ENCODE results near the gene IFNB1. TPM values are rescaled to one million over a fixed set of nuclear protein-coding genes. Genes with fewer than 3 reads are reported as not detected.

The IFNB1 gene
- total RNA-seq, 6 experiments from 2014 or later = not detected

GRCh38 chr9:21097817-21098216, 20.1 kb upstream of the IFNB1 start:
- TF ChIP-seq POLR2A (IDR thresholded peaks at IDR 0.05) = no peak
- TF ChIP-seq, protein P1, sequence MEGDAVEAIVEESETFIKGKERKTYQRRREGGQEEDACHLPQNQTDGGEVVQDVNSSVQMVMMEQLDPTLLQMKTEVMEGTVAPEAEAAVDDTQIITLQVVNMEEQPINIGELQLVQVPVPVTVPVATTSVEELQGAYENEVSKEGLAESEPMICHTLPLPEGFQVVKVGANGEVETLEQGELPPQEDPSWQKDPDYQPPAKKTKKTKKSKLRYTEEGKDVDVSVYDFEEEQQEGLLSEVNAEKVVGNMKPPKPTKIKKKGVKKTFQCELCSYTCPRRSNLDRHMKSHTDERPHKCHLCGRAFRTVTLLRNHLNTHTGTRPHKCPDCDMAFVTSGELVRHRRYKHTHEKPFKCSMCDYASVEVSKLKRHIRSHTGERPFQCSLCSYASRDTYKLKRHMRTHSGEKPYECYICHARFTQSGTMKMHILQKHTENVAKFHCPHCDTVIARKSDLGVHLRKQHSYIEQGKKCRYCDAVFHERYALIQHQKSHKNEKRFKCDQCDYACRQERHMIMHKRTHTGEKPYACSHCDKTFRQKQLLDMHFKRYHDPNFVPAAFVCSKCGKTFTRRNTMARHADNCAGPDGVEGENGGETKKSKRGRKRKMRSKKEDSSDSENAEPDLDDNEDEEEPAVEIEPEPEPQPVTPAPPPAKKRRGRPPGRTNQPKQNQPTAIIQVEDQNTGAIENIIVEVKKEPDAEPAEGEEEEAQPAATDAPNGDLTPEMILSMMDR (IDR thresholded peaks at IDR 0.05) = no peak
- DNase-seq (no peak), ATAC-seq (no peak)
- Histone ChIP-seq H3K27me3 (no peaks in the 10 kb centered on the region), H3K9me3 (no peaks in the 10 kb centered on the region), H3K27ac (no peak overlapping the region), H3K4me1 (no peaks in the 10 kb centered on the region), H3K4me3 (no peak overlapping the region), H3K36me3 (no peaks in the 10 kb centered on the region)
- 55% methylated on average over 2 of the region's 2 CpGs for WGBS (ENCODE audit: insufficient coverage, low coverage, low lambda C conversion rate, missing lambda C conversion rate)
- intact Hi-C loops (cut with DNase I) = no loop called here

DNA sequence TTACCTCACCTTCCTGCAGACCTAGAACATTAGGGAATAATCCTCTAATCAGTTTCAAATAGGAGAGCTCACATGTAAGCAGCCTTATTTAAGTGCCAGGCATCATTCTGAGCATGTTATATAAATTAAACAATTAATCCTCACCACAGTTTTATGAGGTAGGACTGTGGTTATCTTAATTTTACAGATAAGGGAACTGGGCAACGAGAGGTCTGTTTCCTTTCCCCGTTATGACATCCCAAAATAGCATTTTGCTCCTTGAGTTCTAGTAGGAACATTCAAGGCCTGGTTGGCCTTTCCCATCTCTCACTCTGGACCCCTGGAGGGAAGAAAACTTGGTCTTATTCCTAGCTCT, 19.1 kb upstream of the IFNB1 start:
- ATAC-seq (no peak), DNase-seq (no peak)
- Histone ChIP-seq H3K9me3 (no peaks in the 10 kb centered on the region), H3K27me3 (no peaks in the 10 kb centered on the region), H3K36me3 (no peaks in the 10 kb centered on the region), H3K4me1 (no peaks in the 10 kb centered on the region), H3K4me3 (no peak overlapping the region), H3K27ac (no peak overlapping the region)
- WGBS (ENCODE audit: insufficient coverage, low coverage, low lambda C conversion rate, missing lambda C conversion rate) = 48% methylated on average over 2 of the region's 2 CpGs
- TF ChIP-seq POLR2A (IDR thresholded peaks at IDR 0.05) = no peak
- TF ChIP-seq, protein P1 (IDR thresholded peaks at IDR 0.05) = no peak
- intact Hi-C loops (cut with DNase I) = no loop called here

DNA sequence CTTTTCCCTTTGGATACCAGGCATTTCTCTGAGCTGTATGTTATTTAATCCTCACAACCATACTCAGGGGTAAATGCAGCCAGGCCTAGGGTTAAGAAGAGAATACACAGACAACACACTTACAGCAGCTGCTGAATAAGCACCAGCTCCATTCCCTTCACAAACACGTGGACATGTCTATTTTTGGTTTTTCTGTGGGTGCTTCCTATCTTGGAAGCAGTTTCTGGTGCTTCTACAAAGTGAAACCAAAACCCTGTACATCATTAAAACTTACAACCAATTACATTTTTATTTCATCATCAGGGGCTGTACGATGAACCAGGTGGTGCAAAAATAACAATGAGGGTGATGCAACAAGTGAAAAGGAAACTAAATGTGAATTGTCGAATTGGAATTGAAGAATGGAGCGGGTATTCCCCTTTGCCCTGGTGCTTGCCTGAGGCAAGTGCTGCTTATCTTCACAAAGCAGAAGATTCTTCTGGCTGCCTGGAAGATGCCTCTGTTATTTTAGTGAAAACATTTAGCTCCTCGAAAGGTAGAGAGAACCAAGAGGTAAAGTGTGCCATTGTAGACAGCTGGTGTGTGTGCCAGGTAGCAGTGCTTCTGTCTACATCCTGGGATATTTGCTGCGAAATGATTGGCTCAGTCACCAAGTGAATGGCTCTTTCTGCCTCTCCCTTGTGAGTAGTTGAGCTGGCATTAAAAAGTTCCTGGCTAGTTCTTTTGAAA, 18.6 kb upstream of the IFNB1 start:
- ATAC-seq = peak; percentile 25 to 60 (median 44)
- WGBS (ENCODE audit: insufficient coverage, low coverage, low lambda C conversion rate, missing lambda C conversion rate) = 36% methylated on average over 6 of the region's 6 CpGs
- no peak for DNase-seq
- intact Hi-C loops (cut with DNase I) = no loop called here
- no peaks in the 10 kb centered on the region for H3K4me1 ChIP-seq
- no peaks in the 10 kb centered on the region for H3K36me3 ChIP-seq
- peak overlapping the region in 1 of 3 donors; percentile 13 for H3K27ac ChIP-seq
- TF ChIP-seq POLR2A (IDR thresholded peaks at IDR 0.05) = no peak
- H3K4me3 ChIP-seq = no peak overlapping the region
- no peaks in the 10 kb centered on the region for H3K27me3 ChIP-seq
- no peaks in the 10 kb centered on the region for H3K9me3 ChIP-seq

- H3K4me1 ChIP-seq = no peaks in the 10 kb centered on the region
- no peaks in the 10 kb centered on the region for H3K36me3 ChIP-seq
- TF ChIP-seq POLR2A (IDR thresholded peaks at IDR 0.05) = no peak
- TF ChIP-seq, protein P1 (IDR thresholded peaks at IDR 0.05) = no peak
- DNase-seq = no peak
- H3K9me3 ChIP-seq = no peaks in the 10 kb centered on the region
- ATAC-seq = no peak
- no peak overlapping the region for H3K27ac ChIP-seq
- H3K27me3 ChIP-seq = no peaks in the 10 kb centered on the region
- intact Hi-C loops (cut with DNase I) = no loop called here
- H3K4me3 ChIP-seq = no peak overlapping the region
Observed at GRCh38 chr9:21095561-21095960, 17.8 kb upstream of the IFNB1 start.

GRCh38 chr9:21086538-21086937, 8.8 kb upstream of the IFNB1 start:
- H3K36me3 ChIP-seq = no peaks in the 10 kb centered on the region
- no peak for TF ChIP-seq POLR2A (IDR thresholded peaks at IDR 0.05)
- TF ChIP-seq, protein P1 (IDR thresholded peaks at IDR 0.05) = no peak
- WGBS (ENCODE audit: insufficient coverage, low coverage, low lambda C conversion rate, missing lambda C conversion rate) = 50% methylated on average over 1 of the region's 1 CpG
- ATAC-seq = no peak
- no peaks in the 10 kb centered on the region for H3K27me3 ChIP-seq
- H3K4me1 ChIP-seq = no peaks in the 10 kb centered on the region
- no peak overlapping the region for H3K27ac ChIP-seq
- no peaks in the 10 kb centered on the region for H3K9me3 ChIP-seq
- no peak overlapping the region for H3K4me3 ChIP-seq
- intact Hi-C loops (cut with DNase I) = no loop called here
- DNase-seq = no peak

Measured in right lobe of liver (tissue), 6 donors.